HEK293 (cell line): Measurements from ENCODE around the gene LNPEP.

ENCODE experiments used
- CTCF ChIP-seq: fragments of 450-650 bp; formaldehyde crosslinking; IDR thresholded peaks from 2 replicates; pipeline ENCODE4 v1.5.1; 2016; ENCODE audit warnings: missing biosample characterization, missing genetic modification characterization
- PRDM1 ChIP-seq: fragments of 450-650 bp; formaldehyde crosslinking; IDR thresholded peaks from 2 replicates; pipeline ENCODE4; 2016; ENCODE audit warnings: missing biosample characterization, missing genetic modification characterization
- ZFP37 ChIP-seq: fragments of 450-650 bp; formaldehyde crosslinking; IDR thresholded peaks from 2 replicates; pipeline ENCODE4 v1.5.1; 2016; ENCODE audit warnings: missing biosample characterization, missing genetic modification characterization
- ZNF239 ChIP-seq: fragments of 450-650 bp; formaldehyde crosslinking; IDR thresholded peaks from 2 replicates; pipeline ENCODE4 v1.5.1; 2016; ENCODE audit warnings: missing biosample characterization, missing genetic modification characterization

- TF ChIP-seq ZNF239 (tag by site-specific recombination) (no peak), ZFP37 (tag by site-specific recombination) (no peak), CTCF (tag by site-specific recombination) (no peak), PRDM1 (tag by site-specific recombination) (no peak)
Measured at GRCh38 chr5:97006454-97007060, 70.7 kb downstream of the LNPEP start.
